ENCODE data around the gene RGP1. TPM values are rescaled to one million over a fixed set of nuclear protein-coding genes. Genes with fewer than 3 reads are reported as not detected.

The RGP1 gene
- total RNA-seq, 4 donors from 2014 or later: 18.6 to 21.3 (median 20.2) TPM

GRCh38 chr9:35746583-35746982, 2.5 kb upstream of the RGP1 start:
- peak overlapping the region in 3 of 4 donors; percentile 89 to 97 (median 92) for H3K4me3 ChIP-seq
- TF ChIP-seq EP300 (IDR thresholded peaks at IDR 0.05) (no peak), POLR2A (IDR thresholded peaks at IDR 0.05) (no peak), CTCF (IDR thresholded peaks at IDR 0.05) (no peak)

GRCh38 chr9:35748242-35748857, 737 bp upstream of the RGP1 start:
- TF ChIP-seq CTCF (IDR thresholded peaks at IDR 0.05): no peak
- no peak for TF ChIP-seq POLR2A (IDR thresholded peaks at IDR 0.05)
- TF ChIP-seq EP300 (IDR thresholded peaks at IDR 0.05): no peak
- peaks cover 0 to 48% (median 36%) of the 10 kb centered on the region in 4 donors for H3K4me1 ChIP-seq

More at GRCh38 chr9:35746583-35746982, 2.5 kb upstream of the RGP1 start:
- DNase-seq (ENCODE audit: low spot score in 2 of 2): no peak
- Histone ChIP-seq H3K36me3 (peaks cover 0 to 46% (median 20%) of the 10 kb centered on the region in 3 donors), H3K27ac (peak overlapping the region in 1 of 4 donors; percentile 94), H3K27me3 (no peaks in the 10 kb centered on the region), H3K9me3 (no peaks in the 10 kb centered on the region), H3K4me1 (peaks cover 0 to 48% (median 36%) of the 10 kb centered on the region in 4 donors)
- WGBS, 2 donors: 56 to 62% methylated on average over 3 of the region's 3 CpGs

GRCh38 chr9:35749515-35750255, 598 bp downstream of the RGP1 start:
- no peak for DNase-seq (ENCODE audit: low spot score in 2 of 2)
- Histone ChIP-seq H3K36me3 (peaks cover 0 to 46% (median 30%) of the 10 kb centered on the region in 3 donors), H3K4me1 (peaks cover 0 to 48% (median 36%) of the 10 kb centered on the region in 4 donors), H3K9me3 (no peaks in the 10 kb centered on the region), H3K27me3 (no peaks in the 10 kb centered on the region), H3K27ac (peak overlapping the region; percentile 77 to 94 (median 94)), H3K4me3 (peak overlapping the region; percentile 73 to 97 (median 90))
- WGBS, 2 donors: 3 to 4% methylated on average over 14 to 18 of the region's 19 CpGs
- TF ChIP-seq POLR2A (IDR thresholded peaks at IDR 0.05): no peak
- TF ChIP-seq EP300 (IDR thresholded peaks at IDR 0.05): no peak
- no peak for TF ChIP-seq CTCF (IDR thresholded peaks at IDR 0.05)

More at GRCh38 chr9:35748242-35748857, 737 bp upstream of the RGP1 start:
- 0 to 4% methylated on average over 10 to 21 of the region's 24 CpGs for WGBS, 2 donors
- Histone ChIP-seq H3K27ac (peak overlapping the region; percentile 77 to 94 (median 94)), H3K36me3 (peaks cover 0 to 46% (median 38%) of the 10 kb centered on the region in 3 donors), H3K9me3 (no peaks in the 10 kb centered on the region), H3K4me3 (peak overlapping the region; percentile 73 to 97 (median 90)), H3K27me3 (no peaks in the 10 kb centered on the region)
- no peak for DNase-seq (ENCODE audit: low spot score in 2 of 2)

- H3K36me3 ChIP-seq: peaks cover 0 to 46% (median 28%) of the 10 kb centered on the region in 3 donors
- no peaks in the 10 kb centered on the region for H3K27me3 ChIP-seq
- DNase-seq (ENCODE audit: low spot score in 2 of 2): no peak
- H3K4me1 ChIP-seq: peaks cover 0 to 48% (median 36%) of the 10 kb centered on the region in 4 donors
- H3K9me3 ChIP-seq: no peaks in the 10 kb centered on the region
- H3K4me3 ChIP-seq: peak overlapping the region in 3 of 4 donors; percentile 89 to 97 (median 92)
- WGBS, 2 donors: 65 to 68% methylated on average over 3 to 4 of the region's 4 CpGs
- H3K27ac ChIP-seq: peak overlapping the region in 3 of 4 donors; percentile 94
- TF ChIP-seq EP300 (IDR thresholded peaks at IDR 0.05) (no peak), CTCF (IDR thresholded peaks at IDR 0.05) (no peak), POLR2A (IDR thresholded peaks at IDR 0.05) (no peak)
Observed at GRCh38 chr9:35750256-35750531, 1.1 kb downstream of the RGP1 start.

GRCh38 chr9:35753466-35753865, 4.4 kb downstream of the RGP1 start:
- DNase-seq (ENCODE audit: low spot score in 2 of 2): no peak
- no peaks in the 10 kb centered on the region for H3K27me3 ChIP-seq
- H3K4me3 ChIP-seq: no peak overlapping the region
- no peak overlapping the region for H3K27ac ChIP-seq
- no peaks in the 10 kb centered on the region for H3K9me3 ChIP-seq
- TF ChIP-seq EP300 (IDR thresholded peaks at IDR 0.05): no peak
- TF ChIP-seq CTCF (IDR thresholded peaks at IDR 0.05): no peak
- no peak for TF ChIP-seq POLR2A (IDR thresholded peaks at IDR 0.05)
- 86 to 91% methylated on average over 5 of the region's 5 CpGs for WGBS, 2 donors
- peaks cover 0 to 45% (median 20%) of the 10 kb centered on the region in 4 donors for H3K4me1 ChIP-seq
- H3K36me3 ChIP-seq: peaks cover 0 to 51% (median 28%) of the 10 kb centered on the region in 3 donors
